Right renal pelvis (tissue), 4 donors: ENCODE results near the gene DST. TPM values are rescaled to one million over a fixed set of nuclear protein-coding genes. Genes with fewer than 3 reads are reported as not detected.

Experiments
- DNase-seq, 4 donors: peaks; one replicate each; pipeline ENCODE4 v3.0.0-alpha.2; 2013; ENCODE audit warnings: low read depth in 4 of 4, low spot score in 3 of 4, missing footprints in 1 of 4
- polyA plus RNA-seq, 4 donors: library from polyadenylated mRNA; unstranded; fragments of 120-200 nt; gene quantifications; one replicate each; pipeline ENCODE4 v1.2.1, GENCODE V29; 2013; ENCODE audit not compliant: insufficient read length in 4 of 4

Gene DST
- polyA plus RNA-seq, 4 donors, result 177 to 210 (median 192) TPM

GRCh38 chr6:56450882-56451739 lies 191.6 kb downstream of the DST start:
- DNase-seq, result no peak

- DNase-seq, result no peak
Observed at GRCh38 chr6:56450376-56450775, 192.3 kb downstream of the DST start.

- DNase-seq, result no peak
Observed at GRCh38 chr6:56448046-56448445, 194.6 kb downstream of the DST start.

- DNase-seq, result no peak
Observed at GRCh38 chr6:56445818-56446217, 196.9 kb downstream of the DST start.

- DNase-seq, result no peak
Observed at GRCh38 chr6:56444855-56445254, 197.8 kb downstream of the DST start.

GRCh38 chr6:56440551-56440981 lies 202.1 kb downstream of the DST start:
- DNase-seq, result no peak

- DNase-seq, result no peak
Observed at GRCh38 chr6:56437171-56437900, 205.4 kb downstream of the DST start.

- DNase-seq, result no peak
Observed at GRCh38 chr6:56435754-56436153, 206.9 kb downstream of the DST start.

- no peak for DNase-seq
Observed at GRCh38 chr6:56435326-56435725, 207.4 kb downstream of the DST start.

GRCh38 chr6:56434606-56435005 lies 208.1 kb downstream of the DST start:
- DNase-seq, result no peak

GRCh38 chr6:56433119-56433518 lies 209.6 kb downstream of the DST start:
- DNase-seq, result no peak

GRCh38 chr6:56432194-56432593 lies 210.5 kb downstream of the DST start:
- no peak for DNase-seq

GRCh38 chr6:56430629-56431600 lies 211.8 kb downstream of the DST start:
- no peak for DNase-seq

GRCh38 chr6:56424542-56425083 lies 218.1 kb downstream of the DST start:
- DNase-seq, result no peak

- no peak for DNase-seq
Observed at GRCh38 chr6:56424064-56424463, 218.6 kb downstream of the DST start.

GRCh38 chr6:56420296-56420695 lies 222.4 kb downstream of the DST start:
- DNase-seq, result no peak

GRCh38 chr6:56419191-56419590 lies 223.5 kb downstream of the DST start:
- no peak for DNase-seq

- no peak for DNase-seq
Observed at GRCh38 chr6:56417823-56418222, 224.9 kb downstream of the DST start.

GRCh38 chr6:56416247-56416646 lies 226.4 kb downstream of the DST start:
- DNase-seq, result no peak

- DNase-seq, result no peak
Observed at GRCh38 chr6:56408976-56409375, 233.7 kb downstream of the DST start.
